GM18951 (cell line): ENCODE measurements around the gene KDM5C.
"Not testable (repeated sequence)": the region's sequence is repeated elsewhere in the genome, so short reads cannot be mapped to it uniquely, and the experiment has no call there.

Experiments used
- POLR2A ChIP-seq: IDR thresholded peaks from 4 replicates; pipeline ENCODE4 v1.6.1; 2011; ENCODE audit warnings: mild to moderate bottlenecking; ENCODE audit not compliant: insufficient read length, insufficient read depth; ENCODE audit errors: extremely low read depth
- in situ Hi-C: fragments of 300-500 bp; cut with MboI; formaldehyde crosslinking; loops from one replicate; pipeline ENCODE4 v1.12.0; 2022; ENCODE audit warnings: low sequenced_read_pairs, mixed read lengths, inconsistent platforms; ENCODE audit not compliant: unreplicated experiment

Gene KDM5C

GRCh38 chrX:53194308-53194707, 30.7 kb downstream of the KDM5C start:
- TF ChIP-seq POLR2A = no peak
- in situ Hi-C loops = no loop called here

- in situ Hi-C loops = no loop called here
Observed at GRCh38 chrX:53193093-53193492, 31.9 kb downstream of the KDM5C start.

DNA sequence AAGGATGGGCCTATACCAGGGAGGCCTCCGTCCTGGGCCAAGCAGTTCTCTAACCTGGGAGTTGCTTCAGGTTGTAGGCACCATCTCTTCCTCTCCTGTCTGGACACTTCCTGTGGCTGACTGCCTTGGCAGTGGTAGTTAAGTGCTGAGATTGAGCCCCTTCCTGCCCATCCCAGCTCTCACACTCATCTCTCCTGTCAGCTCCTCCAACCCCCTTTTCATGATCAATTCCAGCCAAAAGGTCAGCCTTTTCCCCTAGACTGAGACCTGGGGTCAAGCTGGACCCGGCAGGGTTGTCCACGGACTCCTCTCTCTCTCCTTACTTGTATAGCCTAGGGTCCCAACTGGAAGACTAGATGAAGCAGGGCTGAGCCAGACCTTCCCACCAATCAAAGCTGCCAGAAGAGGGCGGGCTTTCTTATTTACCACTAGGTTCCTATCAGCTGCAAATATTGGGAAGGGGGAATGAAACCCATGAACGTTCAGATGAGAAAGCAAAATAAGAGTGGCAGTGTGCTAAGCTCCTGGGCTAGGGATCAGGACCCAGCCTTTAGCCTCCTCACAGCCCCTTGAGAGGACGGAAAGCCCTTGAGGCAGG, 34.5 kb downstream of the KDM5C start:
- in situ Hi-C loops = no loop called here
- TF ChIP-seq POLR2A = no peak

More at GRCh38 chrX:53193093-53193492, 31.9 kb downstream of the KDM5C start:
- no peak for TF ChIP-seq POLR2A

DNA sequence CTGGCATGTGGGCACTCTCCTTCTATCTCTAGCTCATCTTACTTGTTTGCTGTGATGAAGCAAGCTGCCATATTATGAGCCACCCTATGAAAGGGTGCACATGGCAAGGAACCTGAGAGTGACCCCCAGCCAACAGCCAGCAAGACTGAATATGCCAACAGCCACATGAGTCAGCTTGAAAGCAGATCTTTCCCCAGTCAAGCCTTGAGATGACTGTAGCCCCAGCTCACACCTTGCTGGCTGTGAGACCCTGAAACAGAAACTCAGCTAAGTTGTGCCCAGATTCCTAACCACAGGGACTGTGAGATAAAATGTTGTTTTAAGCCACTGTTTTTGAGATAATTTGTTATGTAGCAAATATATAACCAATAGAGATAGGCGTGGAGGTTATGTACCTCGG, 36.2 kb downstream of the KDM5C start:
- in situ Hi-C loops = no loop called here
- no peak for TF ChIP-seq POLR2A

DNA sequence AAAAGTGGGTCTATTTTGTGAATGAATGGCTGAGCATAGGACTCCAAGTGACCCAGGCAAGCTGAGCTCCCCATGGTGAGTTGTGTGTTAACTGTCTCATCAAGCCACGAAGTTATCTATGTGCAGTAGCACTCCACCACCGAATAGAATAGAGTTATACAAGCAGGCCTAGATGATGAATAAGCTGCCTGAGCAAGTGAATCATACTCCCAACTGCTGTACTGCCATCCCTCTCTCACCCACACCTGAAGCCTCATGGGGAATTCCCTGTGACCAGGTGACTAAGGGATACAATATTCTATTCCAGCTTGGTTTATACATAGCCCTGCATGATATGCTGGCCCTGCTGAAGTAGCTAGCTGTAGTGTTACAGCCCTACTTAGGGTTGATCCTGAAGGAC, 38.7 kb downstream of the KDM5C start:
- TF ChIP-seq POLR2A = no peak
- in situ Hi-C loops = no loop called here

DNA sequence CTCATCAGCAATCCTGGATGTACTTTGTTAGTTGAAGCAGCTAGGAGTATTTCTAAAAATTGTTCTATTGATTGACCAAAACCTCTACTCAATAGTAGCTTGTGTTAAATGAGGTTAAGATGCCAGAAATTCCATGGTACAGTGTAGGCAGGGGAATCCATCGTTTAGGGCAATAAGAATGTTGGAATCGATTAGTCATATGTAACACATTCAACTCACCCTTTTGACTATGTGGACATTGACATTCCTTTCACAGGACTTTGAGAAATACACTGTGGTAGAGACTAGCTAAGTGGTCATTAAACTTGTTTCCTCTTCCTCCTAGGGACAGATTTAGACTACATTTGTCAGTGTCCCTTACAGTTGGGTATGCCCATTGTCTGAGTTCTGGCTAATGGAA, 40.2 kb downstream of the KDM5C start:
- in situ Hi-C loops = no loop called here
- TF ChIP-seq POLR2A = no peak

- in situ Hi-C loops = no loop called here
- no peak for TF ChIP-seq POLR2A
Observed at GRCh38 chrX:53171356-53171755, 53.7 kb downstream of the KDM5C start.

GRCh38 chrX:53166103-53166502, 58.9 kb downstream of the KDM5C start:
- in situ Hi-C loops = no loop called here

GRCh38 chrX:53164566-53164965, 60.4 kb downstream of the KDM5C start:
- in situ Hi-C loops = not testable (repeated sequence)

More at GRCh38 chrX:53166103-53166502, 58.9 kb downstream of the KDM5C start:
- TF ChIP-seq POLR2A = no peak

- in situ Hi-C loops = no loop called here
- no peak for TF ChIP-seq POLR2A
Observed at GRCh38 chrX:53163436-53163835, 61.6 kb downstream of the KDM5C start.

- no peak for TF ChIP-seq POLR2A
- in situ Hi-C loops = no loop called here
Observed at GRCh38 chrX:53160297-53160983, 64.6 kb downstream of the KDM5C start.

- in situ Hi-C loops = no loop called here
- no peak for TF ChIP-seq POLR2A
Observed at GRCh38 chrX:53159184-53159583, 65.8 kb downstream of the KDM5C start.

DNA sequence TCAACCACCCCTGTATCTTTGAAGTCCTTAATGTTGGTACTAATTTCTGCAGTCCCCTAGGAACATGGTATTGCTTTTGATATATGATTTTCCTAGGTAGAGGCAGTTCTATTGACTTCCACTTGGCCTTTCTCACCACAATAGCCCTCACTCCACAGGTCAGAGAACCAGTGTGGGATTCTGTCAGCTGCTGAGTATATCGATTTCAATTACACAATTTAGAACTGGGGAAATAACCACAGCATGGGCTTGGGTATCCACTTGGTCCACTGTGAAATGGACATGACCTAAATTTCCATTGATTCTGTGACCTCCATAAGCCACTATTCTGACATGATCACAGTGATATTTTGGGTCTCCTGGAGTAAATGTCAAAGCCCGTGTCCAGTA, 68.8 kb downstream of the KDM5C start:
- in situ Hi-C loops = no loop called here
- no peak for TF ChIP-seq POLR2A

- no peak for TF ChIP-seq POLR2A
- in situ Hi-C loops = no loop called here
Observed at GRCh38 chrX:53155512-53156206, 69.3 kb downstream of the KDM5C start.
